HepG2 (cell line): ENCODE results near the gene FOSB. TPM values are rescaled to one million over a fixed set of nuclear protein-coding genes. Genes with fewer than 3 reads are reported as not detected.

Experiments used
- AHDC1 ChIP-seq: sonication (generic); formaldehyde crosslinking; IDR thresholded peaks from 2 replicates; pipeline ENCODE4 v1.5.1; 2020; ENCODE audit warnings: mild to moderate bottlenecking, missing genetic modification reagents, borderline replicate concordance
- EZH2 ChIP-seq: conservative IDR thresholded peaks from 2 replicates; pipeline ENCODE4 v1.6.1; 2012; ENCODE audit warnings: mild to moderate bottlenecking, low read depth, low read length, moderate library complexity
- GTF2F1 ChIP-seq: fragments of 150-350 bp; IDR thresholded peaks from 2 replicates; pipeline ENCODE4 v1.6.1; 2014; ENCODE audit warnings: low read length
- HOXA3 ChIP-seq: sonication (generic); formaldehyde crosslinking; IDR thresholded peaks from 2 replicates; pipeline ENCODE4 v1.5.0; 2020; ENCODE audit warnings: missing genetic modification reagents
- MIXL1 ChIP-seq: IDR thresholded peaks from 2 replicates; pipeline ENCODE4 v1.6.1; 2016
- SNRNP70 ChIP-seq: fragments of 200-400 bp; formaldehyde crosslinking; IDR thresholded peaks from 2 replicates; pipeline ENCODE4 v1.6.1; 2017; ENCODE audit warnings: mild to moderate bottlenecking, low read depth, low read length, moderate library complexity
- SPEN ChIP-seq: sonication (generic); formaldehyde crosslinking; IDR thresholded peaks from 2 replicates; pipeline ENCODE4 v1.5.1; 2020; ENCODE audit warnings: low read depth, mild to moderate bottlenecking, missing genetic modification reagents
- SRSF9 ChIP-seq: fragments of 200-400 bp; formaldehyde crosslinking; IDR thresholded peaks from 2 replicates; pipeline ENCODE4 v1.6.1; 2018; ENCODE audit warnings: borderline replicate concordance, mild to moderate bottlenecking, low read depth, low read length; ENCODE audit not compliant: insufficient read depth, poor library complexity, severe bottlenecking
- THRA ChIP-seq: sonication (generic); formaldehyde crosslinking; IDR thresholded peaks from 2 replicates; pipeline ENCODE4 v1.4.0; 2020; ENCODE audit warnings: missing genetic modification reagents, borderline replicate concordance
- ZBTB7A ChIP-seq: sonication (generic); formaldehyde crosslinking; IDR thresholded peaks from 2 replicates; pipeline ENCODE4 v1.8.0; 2022; ENCODE audit warnings: mild to moderate bottlenecking, missing genetic modification reagents
- ZNF282 ChIP-seq: fragments of 450-650 bp; IDR thresholded peaks from 2 replicates; pipeline ENCODE4 v1.6.1; 2018; ENCODE audit not compliant: partially characterized antibody
- polyA plus RNA-seq, 8 experiments: library from polyadenylated mRNA; depleted of rRNA in 3 of 8; stranded (reverse) in 7 of 8; unstranded in 1 of 8; fragments of >200 nt; fragmentation: Illumina TruSeq in 4 of 8; extraction: Trizol in 4 of 8; gene quantifications; 2 replicates each; pipeline versions ENCODE4 v1.2.1 to v1.2.3, GENCODE V29; 2011 to 2016; ENCODE audit warnings: low read depth in 4 of 8, missing spikeins in 1 of 8, mixed read lengths in 1 of 8; ENCODE audit not compliant: insufficient read depth in 1 of 8
- total RNA-seq, 5 experiments: library from RNA; depleted of rRNA; stranded (reverse); fragments of >200 nt; fragmentation: Illumina TruSeq; extraction: Trizol; gene quantifications; 2 replicates each; pipeline ENCODE4 v1.2.3, GENCODE V29; 2016; ENCODE audit warnings: low read depth in 1 of 5
- TF ChIP-seq, protein P1 (sequence below): sonication (generic); formaldehyde crosslinking; IDR thresholded peaks from 2 replicates; pipeline ENCODE4 v1.5.0; 2020; ENCODE audit warnings: mild to moderate bottlenecking, missing genetic modification reagents
- TF ChIP-seq, protein P2 (sequence below): sonication (generic); formaldehyde crosslinking; IDR thresholded peaks from 2 replicates; pipeline ENCODE4 v1.9.0; 2021; ENCODE audit warnings: mild to moderate bottlenecking, missing genetic modification reagents

Gene FOSB
- total and polyA plus RNA-seq, 2 of the 13 experiments (the other 11 are each of a cell fraction or from before 2014, with no cell fraction given), result 2.8 to 6.0 TPM

GRCh38 chr19:45478454-45479238, 10.8 kb downstream of the FOSB start (continued):
- TF ChIP-seq, protein P1, sequence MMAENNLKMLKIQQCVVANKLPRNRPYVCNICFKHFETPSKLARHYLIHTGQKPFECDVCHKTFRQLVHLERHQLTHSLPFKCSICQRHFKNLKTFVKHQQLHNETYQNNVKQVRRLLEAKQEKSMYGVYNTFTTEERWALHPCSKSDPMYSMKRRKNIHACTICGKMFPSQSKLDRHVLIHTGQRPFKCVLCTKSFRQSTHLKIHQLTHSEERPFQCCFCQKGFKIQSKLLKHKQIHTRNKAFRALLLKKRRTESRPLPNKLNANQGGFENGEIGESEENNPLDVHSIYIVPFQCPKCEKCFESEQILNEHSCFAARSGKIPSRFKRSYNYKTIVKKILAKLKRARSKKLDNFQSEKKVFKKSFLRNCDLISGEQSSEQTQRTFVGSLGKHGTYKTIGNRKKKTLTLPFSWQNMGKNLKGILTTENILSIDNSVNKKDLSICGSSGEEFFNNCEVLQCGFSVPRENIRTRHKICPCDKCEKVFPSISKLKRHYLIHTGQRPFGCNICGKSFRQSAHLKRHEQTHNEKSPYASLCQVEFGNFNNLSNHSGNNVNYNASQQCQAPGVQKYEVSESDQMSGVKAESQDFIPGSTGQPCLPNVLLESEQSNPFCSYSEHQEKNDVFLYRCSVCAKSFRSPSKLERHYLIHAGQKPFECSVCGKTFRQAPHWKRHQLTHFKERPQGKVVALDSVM (CRISPR knock-in tag), result peak; percentile 66
- TF ChIP-seq, protein P2, sequence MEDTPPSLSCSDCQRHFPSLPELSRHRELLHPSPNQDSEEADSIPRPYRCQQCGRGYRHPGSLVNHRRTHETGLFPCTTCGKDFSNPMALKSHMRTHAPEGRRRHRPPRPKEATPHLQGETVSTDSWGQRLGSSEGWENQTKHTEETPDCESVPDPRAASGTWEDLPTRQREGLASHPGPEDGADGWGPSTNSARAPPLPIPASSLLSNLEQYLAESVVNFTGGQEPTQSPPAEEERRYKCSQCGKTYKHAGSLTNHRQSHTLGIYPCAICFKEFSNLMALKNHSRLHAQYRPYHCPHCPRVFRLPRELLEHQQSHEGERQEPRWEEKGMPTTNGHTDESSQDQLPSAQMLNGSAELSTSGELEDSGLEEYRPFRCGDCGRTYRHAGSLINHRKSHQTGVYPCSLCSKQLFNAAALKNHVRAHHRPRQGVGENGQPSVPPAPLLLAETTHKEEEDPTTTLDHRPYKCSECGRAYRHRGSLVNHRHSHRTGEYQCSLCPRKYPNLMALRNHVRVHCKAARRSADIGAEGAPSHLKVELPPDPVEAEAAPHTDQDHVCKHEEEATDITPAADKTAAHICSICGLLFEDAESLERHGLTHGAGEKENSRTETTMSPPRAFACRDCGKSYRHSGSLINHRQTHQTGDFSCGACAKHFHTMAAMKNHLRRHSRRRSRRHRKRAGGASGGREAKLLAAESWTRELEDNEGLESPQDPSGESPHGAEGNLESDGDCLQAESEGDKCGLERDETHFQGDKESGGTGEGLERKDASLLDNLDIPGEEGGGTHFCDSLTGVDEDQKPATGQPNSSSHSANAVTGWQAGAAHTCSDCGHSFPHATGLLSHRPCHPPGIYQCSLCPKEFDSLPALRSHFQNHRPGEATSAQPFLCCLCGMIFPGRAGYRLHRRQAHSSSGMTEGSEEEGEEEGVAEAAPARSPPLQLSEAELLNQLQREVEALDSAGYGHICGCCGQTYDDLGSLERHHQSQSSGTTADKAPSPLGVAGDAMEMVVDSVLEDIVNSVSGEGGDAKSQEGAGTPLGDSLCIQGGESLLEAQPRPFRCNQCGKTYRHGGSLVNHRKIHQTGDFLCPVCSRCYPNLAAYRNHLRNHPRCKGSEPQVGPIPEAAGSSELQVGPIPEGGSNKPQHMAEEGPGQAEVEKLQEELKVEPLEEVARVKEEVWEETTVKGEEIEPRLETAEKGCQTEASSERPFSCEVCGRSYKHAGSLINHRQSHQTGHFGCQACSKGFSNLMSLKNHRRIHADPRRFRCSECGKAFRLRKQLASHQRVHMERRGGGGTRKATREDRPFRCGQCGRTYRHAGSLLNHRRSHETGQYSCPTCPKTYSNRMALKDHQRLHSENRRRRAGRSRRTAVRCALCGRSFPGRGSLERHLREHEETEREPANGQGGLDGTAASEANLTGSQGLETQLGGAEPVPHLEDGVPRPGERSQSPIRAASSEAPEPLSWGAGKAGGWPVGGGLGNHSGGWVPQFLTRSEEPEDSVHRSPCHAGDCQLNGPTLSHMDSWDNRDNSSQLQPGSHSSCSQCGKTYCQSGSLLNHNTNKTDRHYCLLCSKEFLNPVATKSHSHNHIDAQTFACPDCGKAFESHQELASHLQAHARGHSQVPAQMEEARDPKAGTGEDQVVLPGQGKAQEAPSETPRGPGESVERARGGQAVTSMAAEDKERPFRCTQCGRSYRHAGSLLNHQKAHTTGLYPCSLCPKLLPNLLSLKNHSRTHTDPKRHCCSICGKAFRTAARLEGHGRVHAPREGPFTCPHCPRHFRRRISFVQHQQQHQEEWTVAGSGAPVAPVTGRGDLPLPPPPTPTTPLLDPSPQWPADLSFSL (CRISPR knock-in tag), result no peak
- TF ChIP-seq SRSF9, result no peak
- TF ChIP-seq ZNF282, result no peak
- no peak for TF ChIP-seq GTF2F1
- no peak for TF ChIP-seq AHDC1 (CRISPR knock-in tag)
- TF ChIP-seq THRA (CRISPR knock-in tag), result peak; percentile 57; the same call in 1 of the 2 replicates
- TF ChIP-seq SNRNP70, result no peak
- peak; percentile 61; the same call in 1 of the 2 replicates for TF ChIP-seq MIXL1 (CRISPR knock-in tag)
- peak; percentile 72 for TF ChIP-seq HOXA3 (CRISPR knock-in tag)
- TF ChIP-seq SPEN (CRISPR knock-in tag), result peak; percentile 25; the same call in 1 of the 2 replicates
- TF ChIP-seq ZBTB7A, result no peak
- no peak for TF ChIP-seq EZH2
